Uterus (tissue), 4 donors: ENCODE data around the gene SH3GL2. TPM values are rescaled to one million over a fixed set of nuclear protein-coding genes. Genes with fewer than 3 reads are reported as not detected.
"Not testable (repeated sequence)": the region's sequence is repeated elsewhere in the genome, so short reads cannot be mapped to it uniquely, and the experiment has no call there.

Experiments
- DNase-seq, 2 donors: peaks; one replicate each; pipeline ENCODE4 v3.0.0-alpha.2; 2019 to 2020
- H3K27ac ChIP-seq, 2 donors: fragments of 200-600 bp; sonication (generic); 1 replicate in 1 of 2; 2 replicates in 1 of 2; pipeline ENCODE4 v1.5.1; 2016 to 2018
- H3K27me3 ChIP-seq, 2 donors: fragments of 200-600 bp; sonication (generic); one replicate each; pipeline ENCODE4 v1.5.1; 2018 to 2019; ENCODE audit warnings: control low read depth in 1 of 2
- H3K36me3 ChIP-seq, 2 donors: fragments of 200-600 bp; sonication (generic); one replicate each; pipeline ENCODE4 v1.5.1; 2019; ENCODE audit warnings: control low read depth in 1 of 2
- H3K4me1 ChIP-seq, 2 donors: fragments of 200-600 bp; sonication (generic); one replicate each; pipeline ENCODE4 v1.5.1; 2018 to 2019; ENCODE audit warnings: control low read depth in 1 of 2
- H3K4me3 ChIP-seq, 2 donors: fragments of 200-600 bp; sonication (generic); 1 replicate in 1 of 2; 2 replicates in 1 of 2; pipeline ENCODE4 v1.5.1; 2018 to 2019; ENCODE audit warnings: mild to moderate bottlenecking in 1 of 2
- H3K9me3 ChIP-seq, 2 donors: fragments of 200-600 bp; sonication (generic); one replicate each; pipeline ENCODE4 v1.5.1; 2019; ENCODE audit warnings: control low read depth in 1 of 2
- POLR2A ChIP-seq, 2 donors: fragments of 450-650 bp; IDR thresholded peaks; one replicate each; pipeline ENCODE4 v1.6.1; 2016; ENCODE audit warnings: antibody characterized with exemption in 2 of 2, mild to moderate bottlenecking in 1 of 2, moderate library complexity in 1 of 2
- intact Hi-C: fragments of 100-400 bp; cut with DNase I; formaldehyde crosslinking; loops from one replicate; pipeline ENCODE4 v1.15.1; 2023; ENCODE audit warnings: low total_unique reads
- total RNA-seq, 4 donors: library from RNA; depleted of rRNA in 3 of 4; stranded (reverse); fragments of >200 nt in 3 of 4; gene quantifications; one replicate each; pipeline versions ENCODE4 v1.1.0 to v1.2.4, GENCODE V29; 2014 to 2023
- TF ChIP-seq, protein P1 (sequence below), 4 experiments: fragments of 200-600 bp in 2 of 4; fragments of 450-650 bp in 2 of 4; sonication (generic) in 2 of 4; IDR thresholded peaks; one replicate each; pipeline ENCODE4 v1.5.1; 2016 to 2019; ENCODE audit warnings: antibody characterized with exemption in 4 of 4, mild to moderate bottlenecking in 2 of 4, moderate library complexity in 1 of 4
- donor health status: DM: yes; HTN: yes; CAD: no.

Gene SH3GL2
- total RNA-seq, 4 donors from 2014 or later = 2.4 to 7.0 (median 2.4) TPM; not detected in 1

DNA sequence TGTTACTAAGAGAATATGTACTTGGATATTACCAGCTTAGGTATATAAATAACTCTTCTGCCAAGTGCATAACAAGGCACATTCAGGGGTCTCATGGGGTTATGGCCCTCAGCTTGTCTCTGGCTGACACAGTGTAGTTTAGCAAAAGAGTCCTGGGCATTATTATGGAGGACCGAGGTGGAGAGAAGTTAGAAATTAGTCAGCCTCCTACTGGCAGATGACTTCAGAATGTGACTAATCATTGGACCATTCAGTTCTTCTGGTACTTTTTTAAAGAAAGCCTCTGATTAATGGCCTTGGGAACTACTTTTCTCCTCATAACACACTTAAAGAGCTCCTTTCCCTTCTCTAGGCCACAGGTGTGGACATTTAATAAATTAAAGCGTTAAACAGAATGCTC is 178.9 kb downstream of the SH3GL2 start:
- Histone ChIP-seq H3K27me3 (no peaks in the 10 kb centered on the region), H3K4me3 (no peak overlapping the region), H3K4me1 (no peaks in the 10 kb centered on the region), H3K36me3 (no peaks in the 10 kb centered on the region), H3K27ac (no peak overlapping the region), H3K9me3 (no peaks in the 10 kb centered on the region)
- no peak for DNase-seq
- intact Hi-C loops = no loop called here
- TF ChIP-seq POLR2A (IDR thresholded peaks at IDR 0.05) = no peak
- TF ChIP-seq, protein P1, sequence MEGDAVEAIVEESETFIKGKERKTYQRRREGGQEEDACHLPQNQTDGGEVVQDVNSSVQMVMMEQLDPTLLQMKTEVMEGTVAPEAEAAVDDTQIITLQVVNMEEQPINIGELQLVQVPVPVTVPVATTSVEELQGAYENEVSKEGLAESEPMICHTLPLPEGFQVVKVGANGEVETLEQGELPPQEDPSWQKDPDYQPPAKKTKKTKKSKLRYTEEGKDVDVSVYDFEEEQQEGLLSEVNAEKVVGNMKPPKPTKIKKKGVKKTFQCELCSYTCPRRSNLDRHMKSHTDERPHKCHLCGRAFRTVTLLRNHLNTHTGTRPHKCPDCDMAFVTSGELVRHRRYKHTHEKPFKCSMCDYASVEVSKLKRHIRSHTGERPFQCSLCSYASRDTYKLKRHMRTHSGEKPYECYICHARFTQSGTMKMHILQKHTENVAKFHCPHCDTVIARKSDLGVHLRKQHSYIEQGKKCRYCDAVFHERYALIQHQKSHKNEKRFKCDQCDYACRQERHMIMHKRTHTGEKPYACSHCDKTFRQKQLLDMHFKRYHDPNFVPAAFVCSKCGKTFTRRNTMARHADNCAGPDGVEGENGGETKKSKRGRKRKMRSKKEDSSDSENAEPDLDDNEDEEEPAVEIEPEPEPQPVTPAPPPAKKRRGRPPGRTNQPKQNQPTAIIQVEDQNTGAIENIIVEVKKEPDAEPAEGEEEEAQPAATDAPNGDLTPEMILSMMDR (IDR thresholded peaks at IDR 0.05) = no peak

- no peak overlapping the region for H3K4me3 ChIP-seq
- no peaks in the 10 kb centered on the region for H3K36me3 ChIP-seq
- H3K27ac ChIP-seq = no peak overlapping the region
- H3K27me3 ChIP-seq = no peaks in the 10 kb centered on the region
- intact Hi-C loops = no loop called here
- no peaks in the 10 kb centered on the region for H3K4me1 ChIP-seq
- no peaks in the 10 kb centered on the region for H3K9me3 ChIP-seq
- DNase-seq = no peak
- TF ChIP-seq, protein P1 (IDR thresholded peaks at IDR 0.05) = no peak
- TF ChIP-seq POLR2A (IDR thresholded peaks at IDR 0.05) = no peak
Observed at GRCh38 chr9:17760250-17760649, 181.4 kb downstream of the SH3GL2 start.

DNA sequence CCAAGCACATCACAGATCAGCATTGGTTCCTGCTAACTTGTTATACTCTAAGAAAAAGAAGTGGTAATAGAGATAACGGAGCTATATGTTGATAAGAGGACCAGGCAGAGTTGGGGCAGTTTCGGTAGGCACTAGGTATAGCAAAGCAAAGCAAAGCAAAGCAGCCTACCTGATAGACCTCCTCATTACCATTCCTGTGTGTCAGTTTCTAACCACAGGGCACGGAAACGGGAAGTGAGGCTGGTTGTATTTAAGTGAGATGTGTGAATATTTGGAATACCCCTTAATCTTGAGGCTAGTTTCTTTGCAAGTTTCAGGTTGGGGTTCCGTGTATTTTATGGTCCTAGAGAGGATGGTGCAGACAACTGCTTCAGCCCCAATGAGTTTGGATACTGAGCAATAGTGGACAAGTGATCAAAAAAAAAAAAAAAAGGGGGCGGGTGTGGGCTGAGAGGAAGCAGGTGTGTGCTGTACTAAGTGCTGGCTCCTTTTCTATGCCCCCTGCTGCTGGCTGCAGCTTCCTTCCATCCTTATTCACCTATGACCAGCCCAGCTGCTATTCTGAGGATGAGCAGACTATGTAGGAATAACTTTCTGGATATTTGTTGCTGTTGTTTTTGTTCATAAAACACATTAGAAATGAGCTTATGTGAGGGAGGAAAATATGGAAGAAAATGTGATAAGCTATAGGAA is 183.3 kb downstream of the SH3GL2 start:
- no peak overlapping the region for H3K27ac ChIP-seq
- no peaks in the 10 kb centered on the region for H3K27me3 ChIP-seq
- intact Hi-C loops = no loop called here
- H3K4me3 ChIP-seq = no peak overlapping the region
- H3K36me3 ChIP-seq = no peaks in the 10 kb centered on the region
- no peaks in the 10 kb centered on the region for H3K4me1 ChIP-seq
- no peaks in the 10 kb centered on the region for H3K9me3 ChIP-seq
- TF ChIP-seq, protein P1 (IDR thresholded peaks at IDR 0.05) = no peak
- no peak for TF ChIP-seq POLR2A (IDR thresholded peaks at IDR 0.05)
- DNase-seq = no peak

DNA sequence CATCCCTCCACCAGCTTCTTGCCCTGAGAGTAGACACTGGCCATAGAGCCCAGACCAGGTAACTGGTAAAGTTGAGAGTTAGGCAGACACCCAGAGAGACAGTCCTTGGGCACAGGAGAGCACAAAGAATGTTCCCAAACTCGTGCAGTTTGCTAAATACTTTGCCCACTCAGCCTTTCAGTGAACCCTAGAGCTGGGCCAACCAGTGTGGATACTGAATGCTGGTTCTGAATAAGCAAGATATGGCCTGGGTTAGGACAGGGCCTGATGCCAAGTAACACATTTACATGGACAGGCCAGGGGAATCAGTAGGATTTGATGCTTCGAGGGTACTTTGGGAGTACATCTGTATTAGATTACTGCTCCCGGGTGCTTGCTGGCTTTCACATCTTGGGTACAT is 185.4 kb downstream of the SH3GL2 start:
- Histone ChIP-seq H3K4me3 (no peak overlapping the region), H3K27ac (no peak overlapping the region), H3K36me3 (no peaks in the 10 kb centered on the region), H3K9me3 (no peaks in the 10 kb centered on the region), H3K27me3 (no peaks in the 10 kb centered on the region), H3K4me1 (no peaks in the 10 kb centered on the region)
- no peak for DNase-seq
- intact Hi-C loops = no loop called here
- no peak for TF ChIP-seq POLR2A (IDR thresholded peaks at IDR 0.05)
- TF ChIP-seq, protein P1 (IDR thresholded peaks at IDR 0.05) = no peak

DNA sequence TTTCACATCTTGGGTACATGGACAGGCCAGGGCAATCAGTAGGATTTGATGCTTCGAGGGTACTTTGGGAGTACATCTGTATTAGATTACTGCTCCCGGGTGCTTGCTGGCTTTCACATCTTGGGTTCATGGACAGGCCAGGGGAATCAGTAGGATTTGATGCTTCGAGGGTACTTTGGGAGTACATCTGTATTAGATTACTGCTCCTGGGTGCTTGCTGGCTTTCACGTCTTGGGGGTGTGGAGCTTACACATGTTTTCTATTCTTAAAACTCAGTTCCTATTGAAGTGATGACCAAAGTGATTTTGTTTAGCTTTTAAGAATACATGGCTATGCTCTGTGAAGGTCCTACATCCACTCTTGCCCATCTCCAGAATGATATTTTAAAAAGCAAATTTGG is 186.3 kb downstream of the SH3GL2 start:
- H3K4me1 ChIP-seq, H3K27ac ChIP-seq, H3K27me3 ChIP-seq, intact Hi-C loops, DNase-seq, H3K4me3 ChIP-seq, H3K36me3 ChIP-seq, H3K9me3 ChIP-seq: not testable (repeated sequence)

DNA sequence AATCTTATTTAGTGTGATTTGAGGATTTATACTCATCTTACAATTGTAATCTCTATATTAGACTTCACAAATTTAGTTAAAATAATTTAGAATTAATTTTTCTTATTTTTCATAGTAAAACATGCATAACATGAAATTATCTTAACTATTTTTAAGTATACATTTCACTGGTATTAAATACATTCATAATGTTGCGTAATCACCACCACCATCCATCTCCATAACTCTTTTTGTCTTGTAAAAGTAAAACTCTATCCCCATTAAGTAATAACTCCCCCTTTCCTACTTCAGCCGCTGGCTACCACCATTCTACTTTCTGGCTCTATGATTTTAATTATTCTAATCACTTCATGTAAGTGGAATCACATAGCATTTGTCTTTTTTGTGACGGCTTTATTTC is 193.4 kb downstream of the SH3GL2 start:
- Histone ChIP-seq H3K27ac (no peak overlapping the region), H3K9me3 (no peaks in the 10 kb centered on the region), H3K4me3 (no peak overlapping the region), H3K4me1 (no peaks in the 10 kb centered on the region), H3K36me3 (no peaks in the 10 kb centered on the region), H3K27me3 (no peaks in the 10 kb centered on the region)
- intact Hi-C loops = no loop called here
- TF ChIP-seq, protein P1 (IDR thresholded peaks at IDR 0.05) = no peak
- no peak for TF ChIP-seq POLR2A (IDR thresholded peaks at IDR 0.05)
- no peak for DNase-seq
